ENCODE data around the gene AKAP5. TPM values are rescaled to one million over a fixed set of nuclear protein-coding genes. Genes with fewer than 3 reads are reported as not detected.

Gene AKAP5
- polyA plus RNA-seq, 1 of the 3 experiments (the other 2 are of a cell fraction) = 0.28 TPM

DNA sequence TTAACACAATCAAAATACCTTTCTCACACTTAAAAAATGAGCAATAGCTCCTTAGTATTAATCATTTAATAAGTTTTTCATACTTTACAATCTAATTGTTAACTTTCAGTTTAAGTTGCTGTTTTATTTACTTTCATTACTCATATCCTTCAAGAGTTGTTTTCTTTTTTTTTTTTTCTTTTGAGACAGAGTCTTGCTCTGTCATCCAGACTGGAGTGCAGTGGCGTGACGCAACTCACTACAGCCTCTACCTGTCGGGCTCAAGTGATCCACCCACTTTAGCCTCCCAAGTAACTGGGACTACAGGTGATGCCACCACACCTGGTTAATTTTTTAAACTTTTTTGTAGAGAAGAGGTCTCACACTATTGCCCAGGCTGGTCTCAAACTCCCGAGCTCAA, 55.4 kb downstream of the AKAP5 start:
- POLR2A ChIA-PET = no interaction called here
- Histone ChIP-seq H3K9ac (no peak overlapping the region), H4K20me1 (ENCODE audit: insufficient read depth) (peaks cover 66% of the 10 kb centered on the region)

More for the DNA sequence above, 55.4 kb downstream of the AKAP5 start:
- CTCF ChIA-PET = interaction anchor here (0.9 to 4.6 kb wide), 2 partner anchors 9 to 10 kb away, joined by 3 to 48 read pairs; no protein-coding TSS in a partner anchor
- Histone ChIP-seq H3K79me2 (ENCODE audit: insufficient read depth) (peaks cover 95% of the 10 kb centered on the region), H3K36me3 (replicated peaks in 1 of 2; ENCODE audit: control insufficient read depth in 1 of 2, insufficient read depth in 2 of 2, low read length in 1 of 2) (peaks cover 34% of the 10 kb centered on the region in 2 experiments), H2AFZ (ENCODE audit: low read depth) (no peak overlapping the region), H3K9me2 (no peaks in the 10 kb centered on the region), H3K27ac (ENCODE audit: low read depth in 2 of 2, low read length in 1 of 2) (no peak overlapping the region), H3K4me3 (ENCODE audit: low read depth in 2 of 2, low read length in 1 of 2) (no peak overlapping the region), H3K27me3 (ENCODE audit: insufficient read depth) (no peaks in the 10 kb centered on the region), H3K9me3 (no peaks in the 10 kb centered on the region), H3F3A (replicated peaks; ENCODE audit: insufficient read depth) (peaks cover 12% of the 10 kb centered on the region), H3K4me1 (ENCODE audit: control insufficient read depth in 1 of 2, insufficient read depth in 2 of 2, low read depth in 1 of 2, low read length in 1 of 2) (peaks cover 2 to 4% of the 10 kb centered on the region in 2 experiments; a peak in 2 of 4 replicates), H3K4me2 (no peak overlapping the region)
- no peak for DNase-seq
- WGBS (ENCODE audit: low lambda C conversion rate) = 91% methylated on average over 4 of the region's 4 CpGs
- TF ChIP-seq YY1 (IDR thresholded peaks at IDR 0.05; ENCODE audit: low read depth) (no peak), MXI1 (IDR thresholded peaks at IDR 0.05; ENCODE audit: low read depth, low read length) (no peak), EZH2phosphoT487 (IDR thresholded peaks at IDR 0.05; ENCODE audit: borderline replicate concordance, low read depth) (no peak), TAF1 (IDR thresholded peaks at IDR 0.05; ENCODE audit: borderline replicate concordance, low read depth, low read length) (no peak), RFX5 (IDR thresholded peaks at IDR 0.05; ENCODE audit: low read length) (no peak), NRF1 (IDR thresholded peaks at IDR 0.05; ENCODE audit: low read depth, low read length) (no peak), FOXJ3 (CRISPR knock-in tag; IDR thresholded peaks at IDR 0.05) (no peak), POLR2AphosphoS5 (IDR thresholded peaks at IDR 0.05; ENCODE audit: low read depth, low read length) (no peak), MEF2A (IDR thresholded peaks at IDR 0.05; ENCODE audit: borderline replicate concordance, low read depth) (no peak), EP300 (IDR thresholded peaks at IDR 0.05; ENCODE audit: borderline replicate concordance in 1 of 2, low read depth in 1 of 2, low read length in 1 of 2) (no peak), TCF12 (IDR thresholded peaks at IDR 0.05) (no peak), FOXM1 (IDR thresholded peaks at IDR 0.05; ENCODE audit: low read depth) (no peak), TEAD4 (IDR thresholded peaks at IDR 0.05; ENCODE audit: borderline replicate concordance, insufficient read depth) (no peak)
- TF ChIP-seq, protein P1, sequence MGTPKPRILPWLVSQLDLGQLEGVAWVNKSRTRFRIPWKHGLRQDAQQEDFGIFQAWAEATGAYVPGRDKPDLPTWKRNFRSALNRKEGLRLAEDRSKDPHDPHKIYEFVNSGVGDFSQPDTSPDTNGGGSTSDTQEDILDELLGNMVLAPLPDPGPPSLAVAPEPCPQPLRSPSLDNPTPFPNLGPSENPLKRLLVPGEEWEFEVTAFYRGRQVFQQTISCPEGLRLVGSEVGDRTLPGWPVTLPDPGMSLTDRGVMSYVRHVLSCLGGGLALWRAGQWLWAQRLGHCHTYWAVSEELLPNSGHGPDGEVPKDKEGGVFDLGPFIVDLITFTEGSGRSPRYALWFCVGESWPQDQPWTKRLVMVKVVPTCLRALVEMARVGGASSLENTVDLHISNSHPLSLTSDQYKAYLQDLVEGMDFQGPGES (IDR thresholded peaks at IDR 0.05; ENCODE audit: low read depth, low read length) = no peak
- TF ChIP-seq, protein P2, sequence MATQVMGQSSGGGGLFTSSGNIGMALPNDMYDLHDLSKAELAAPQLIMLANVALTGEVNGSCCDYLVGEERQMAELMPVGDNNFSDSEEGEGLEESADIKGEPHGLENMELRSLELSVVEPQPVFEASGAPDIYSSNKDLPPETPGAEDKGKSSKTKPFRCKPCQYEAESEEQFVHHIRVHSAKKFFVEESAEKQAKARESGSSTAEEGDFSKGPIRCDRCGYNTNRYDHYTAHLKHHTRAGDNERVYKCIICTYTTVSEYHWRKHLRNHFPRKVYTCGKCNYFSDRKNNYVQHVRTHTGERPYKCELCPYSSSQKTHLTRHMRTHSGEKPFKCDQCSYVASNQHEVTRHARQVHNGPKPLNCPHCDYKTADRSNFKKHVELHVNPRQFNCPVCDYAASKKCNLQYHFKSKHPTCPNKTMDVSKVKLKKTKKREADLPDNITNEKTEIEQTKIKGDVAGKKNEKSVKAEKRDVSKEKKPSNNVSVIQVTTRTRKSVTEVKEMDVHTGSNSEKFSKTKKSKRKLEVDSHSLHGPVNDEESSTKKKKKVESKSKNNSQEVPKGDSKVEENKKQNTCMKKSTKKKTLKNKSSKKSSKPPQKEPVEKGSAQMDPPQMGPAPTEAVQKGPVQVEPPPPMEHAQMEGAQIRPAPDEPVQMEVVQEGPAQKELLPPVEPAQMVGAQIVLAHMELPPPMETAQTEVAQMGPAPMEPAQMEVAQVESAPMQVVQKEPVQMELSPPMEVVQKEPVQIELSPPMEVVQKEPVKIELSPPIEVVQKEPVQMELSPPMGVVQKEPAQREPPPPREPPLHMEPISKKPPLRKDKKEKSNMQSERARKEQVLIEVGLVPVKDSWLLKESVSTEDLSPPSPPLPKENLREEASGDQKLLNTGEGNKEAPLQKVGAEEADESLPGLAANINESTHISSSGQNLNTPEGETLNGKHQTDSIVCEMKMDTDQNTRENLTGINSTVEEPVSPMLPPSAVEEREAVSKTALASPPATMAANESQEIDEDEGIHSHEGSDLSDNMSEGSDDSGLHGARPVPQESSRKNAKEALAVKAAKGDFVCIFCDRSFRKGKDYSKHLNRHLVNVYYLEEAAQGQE (IDR thresholded peaks at IDR 0.05; ENCODE audit: low read depth, low read length) = no peak
- TF ChIP-seq, protein P3, sequence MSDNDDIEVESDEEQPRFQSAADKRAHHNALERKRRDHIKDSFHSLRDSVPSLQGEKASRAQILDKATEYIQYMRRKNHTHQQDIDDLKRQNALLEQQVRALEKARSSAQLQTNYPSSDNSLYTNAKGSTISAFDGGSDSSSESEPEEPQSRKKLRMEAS (IDR thresholded peaks at IDR 0.05; ENCODE audit: low read depth) = no peak
